Gastrocnemius medialis (tissue), 4 donors: ENCODE results near the gene CTSL.

Experiments
- POLR2A ChIP-seq, 2 donors: fragments of 450-650 bp; IDR thresholded peaks; one replicate each; pipeline ENCODE4 v1.6.1; 2017; ENCODE audit warnings: antibody characterized with exemption in 2 of 2, mild to moderate bottlenecking in 2 of 2, moderate library complexity in 2 of 2
- TF ChIP-seq, protein P1 (sequence below), 5 experiments: fragments of 450-650 bp in 3 of 5; fragments of 200-600 bp in 2 of 5; sonication (generic) in 2 of 5; IDR thresholded peaks in 4 of 5; conservative IDR thresholded peaks in 1 of 5; 1 replicate in 4 of 5; 2 replicates in 1 of 5; pipeline ENCODE4 v1.5.1; 2016 to 2019; ENCODE audit warnings: antibody characterized with exemption in 5 of 5, mild to moderate bottlenecking in 3 of 5, moderate library complexity in 3 of 5

- TF ChIP-seq, protein P1, sequence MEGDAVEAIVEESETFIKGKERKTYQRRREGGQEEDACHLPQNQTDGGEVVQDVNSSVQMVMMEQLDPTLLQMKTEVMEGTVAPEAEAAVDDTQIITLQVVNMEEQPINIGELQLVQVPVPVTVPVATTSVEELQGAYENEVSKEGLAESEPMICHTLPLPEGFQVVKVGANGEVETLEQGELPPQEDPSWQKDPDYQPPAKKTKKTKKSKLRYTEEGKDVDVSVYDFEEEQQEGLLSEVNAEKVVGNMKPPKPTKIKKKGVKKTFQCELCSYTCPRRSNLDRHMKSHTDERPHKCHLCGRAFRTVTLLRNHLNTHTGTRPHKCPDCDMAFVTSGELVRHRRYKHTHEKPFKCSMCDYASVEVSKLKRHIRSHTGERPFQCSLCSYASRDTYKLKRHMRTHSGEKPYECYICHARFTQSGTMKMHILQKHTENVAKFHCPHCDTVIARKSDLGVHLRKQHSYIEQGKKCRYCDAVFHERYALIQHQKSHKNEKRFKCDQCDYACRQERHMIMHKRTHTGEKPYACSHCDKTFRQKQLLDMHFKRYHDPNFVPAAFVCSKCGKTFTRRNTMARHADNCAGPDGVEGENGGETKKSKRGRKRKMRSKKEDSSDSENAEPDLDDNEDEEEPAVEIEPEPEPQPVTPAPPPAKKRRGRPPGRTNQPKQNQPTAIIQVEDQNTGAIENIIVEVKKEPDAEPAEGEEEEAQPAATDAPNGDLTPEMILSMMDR (IDR thresholded peaks at IDR 0.05 in 4 of 5, conservative IDR thresholded peaks at IDR 0.05 in 1 of 5) = no peak
- TF ChIP-seq POLR2A (IDR thresholded peaks at IDR 0.05) = no peak
Measured at GRCh38 chr9:87742813-87743428, 17.0 kb downstream of the CTSL start.
